ENCODE measurements around the gene GJB5. TPM values are rescaled to one million over a fixed set of nuclear protein-coding genes. Genes with fewer than 3 reads are reported as not detected.

The GJB5 gene
- total RNA-seq, 4 donors from 2014 or later: 1.9 TPM; not detected in 3

GRCh38 chr1:34743775-34744174 lies 11.1 kb upstream of the GJB5 start:
- no peak overlapping the region for H3K4me3 ChIP-seq
- TF ChIP-seq POLR2AphosphoS5 (IDR thresholded peaks at IDR 0.05) (no peak), POLR2A (IDR thresholded peaks at IDR 0.05) (no peak), EP300 (IDR thresholded peaks at IDR 0.05) (no peak), CTCF (IDR thresholded peaks at IDR 0.05) (no peak)
- H3K27ac ChIP-seq: no peak overlapping the region
- H3K4me1 ChIP-seq: peaks cover 0 to 5% (median 0%) of the 10 kb centered on the region in 3 donors
- ATAC-seq: no peak
- no peaks in the 10 kb centered on the region for H3K9me3 ChIP-seq
- peaks cover 54% of the 10 kb centered on the region for H3K27me3 ChIP-seq
- no peaks in the 10 kb centered on the region for H3K36me3 ChIP-seq
- 63 to 84% methylated on average over 2 to 5 of the region's 6 CpGs for WGBS, 2 donors (ENCODE audit: low coverage in 1 of 2)

DNA sequence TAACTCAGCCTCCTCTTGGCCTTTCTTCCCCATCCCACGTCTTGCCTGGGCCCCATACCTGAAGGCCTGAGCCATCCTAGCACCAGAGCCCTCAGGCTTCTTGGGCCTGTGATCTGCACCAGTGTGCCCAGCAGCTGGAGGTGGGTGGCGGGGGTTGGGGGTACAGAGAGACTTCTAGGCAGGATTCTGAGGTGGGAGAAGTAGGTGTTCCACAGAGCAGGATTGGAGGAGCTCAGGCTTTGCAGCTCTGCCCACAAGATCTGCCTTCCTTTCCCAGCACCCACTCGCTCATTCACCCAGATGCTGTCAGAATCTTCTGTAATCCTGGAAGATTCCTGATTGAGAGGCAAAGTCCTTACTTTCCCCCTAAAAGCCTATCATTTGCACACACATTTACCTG lies 10.0 kb upstream of the GJB5 start:
- TF ChIP-seq CTCF (IDR thresholded peaks at IDR 0.05) (no peak), POLR2A (IDR thresholded peaks at IDR 0.05) (no peak), EP300 (IDR thresholded peaks at IDR 0.05) (no peak), POLR2AphosphoS5 (IDR thresholded peaks at IDR 0.05) (no peak)
- H3K36me3 ChIP-seq: no peaks in the 10 kb centered on the region
- WGBS, 2 donors (ENCODE audit: low coverage in 1 of 2): 80 to 90% methylated on average over 1 of the region's 3 CpGs
- no peak overlapping the region for H3K27ac ChIP-seq
- no peak overlapping the region for H3K4me3 ChIP-seq
- H3K4me1 ChIP-seq: peaks cover 0 to 5% (median 0%) of the 10 kb centered on the region in 3 donors
- peaks cover 43% of the 10 kb centered on the region for H3K27me3 ChIP-seq
- ATAC-seq: no peak
- H3K9me3 ChIP-seq: no peaks in the 10 kb centered on the region

DNA sequence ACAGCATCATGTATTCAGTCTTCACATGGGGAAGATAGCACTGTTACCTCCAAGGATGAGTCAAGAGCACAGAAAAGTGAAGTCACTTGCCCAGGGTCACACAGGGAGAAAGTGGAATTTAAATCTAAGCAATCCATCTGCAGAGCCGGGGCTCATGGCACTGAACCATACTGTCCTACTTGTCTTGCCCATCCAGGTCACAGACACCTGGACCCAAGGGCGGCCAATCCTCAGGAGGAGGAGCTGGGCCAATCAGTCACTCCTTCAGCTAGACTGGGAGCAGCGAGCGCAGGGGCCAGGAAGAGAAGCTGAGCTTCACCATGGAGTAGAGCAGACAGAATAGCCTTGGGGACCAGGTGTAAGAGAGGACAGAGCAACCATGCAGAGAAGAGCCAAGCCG lies 9.2 kb upstream of the GJB5 start:
- H3K27ac ChIP-seq: no peak overlapping the region
- no peak for ATAC-seq
- H3K36me3 ChIP-seq: no peaks in the 10 kb centered on the region
- H3K4me1 ChIP-seq: peaks cover 0 to 5% (median 0%) of the 10 kb centered on the region in 3 donors
- H3K4me3 ChIP-seq: no peak overlapping the region
- no CpG with 5 or more reads among the region's 5 CpGs for WGBS, 2 donors (ENCODE audit: low coverage in 1 of 2)
- H3K9me3 ChIP-seq: no peaks in the 10 kb centered on the region
- peaks cover 41% of the 10 kb centered on the region for H3K27me3 ChIP-seq
- TF ChIP-seq CTCF (IDR thresholded peaks at IDR 0.05): no peak
- no peak for TF ChIP-seq POLR2AphosphoS5 (IDR thresholded peaks at IDR 0.05)
- TF ChIP-seq POLR2A (IDR thresholded peaks at IDR 0.05): no peak
- TF ChIP-seq EP300 (IDR thresholded peaks at IDR 0.05): no peak

GRCh38 chr1:34746101-34746500 lies 8.7 kb upstream of the GJB5 start:
- peaks cover 45% of the 10 kb centered on the region for H3K27me3 ChIP-seq
- ATAC-seq: no peak
- H3K4me1 ChIP-seq: peaks cover 0 to 5% (median 0%) of the 10 kb centered on the region in 3 donors
- no peak overlapping the region for H3K4me3 ChIP-seq
- 83% methylated on average over 4 of the region's 4 CpGs; no CpG with 5 or more reads in 1 of the 2 donors for WGBS, 2 donors (ENCODE audit: low coverage in 1 of 2)
- H3K36me3 ChIP-seq: no peaks in the 10 kb centered on the region
- no peak overlapping the region for H3K27ac ChIP-seq
- TF ChIP-seq CTCF (IDR thresholded peaks at IDR 0.05): no peak
- no peak for TF ChIP-seq EP300 (IDR thresholded peaks at IDR 0.05)
- no peak for TF ChIP-seq POLR2AphosphoS5 (IDR thresholded peaks at IDR 0.05)
- TF ChIP-seq POLR2A (IDR thresholded peaks at IDR 0.05): no peak
- no peaks in the 10 kb centered on the region for H3K9me3 ChIP-seq

DNA sequence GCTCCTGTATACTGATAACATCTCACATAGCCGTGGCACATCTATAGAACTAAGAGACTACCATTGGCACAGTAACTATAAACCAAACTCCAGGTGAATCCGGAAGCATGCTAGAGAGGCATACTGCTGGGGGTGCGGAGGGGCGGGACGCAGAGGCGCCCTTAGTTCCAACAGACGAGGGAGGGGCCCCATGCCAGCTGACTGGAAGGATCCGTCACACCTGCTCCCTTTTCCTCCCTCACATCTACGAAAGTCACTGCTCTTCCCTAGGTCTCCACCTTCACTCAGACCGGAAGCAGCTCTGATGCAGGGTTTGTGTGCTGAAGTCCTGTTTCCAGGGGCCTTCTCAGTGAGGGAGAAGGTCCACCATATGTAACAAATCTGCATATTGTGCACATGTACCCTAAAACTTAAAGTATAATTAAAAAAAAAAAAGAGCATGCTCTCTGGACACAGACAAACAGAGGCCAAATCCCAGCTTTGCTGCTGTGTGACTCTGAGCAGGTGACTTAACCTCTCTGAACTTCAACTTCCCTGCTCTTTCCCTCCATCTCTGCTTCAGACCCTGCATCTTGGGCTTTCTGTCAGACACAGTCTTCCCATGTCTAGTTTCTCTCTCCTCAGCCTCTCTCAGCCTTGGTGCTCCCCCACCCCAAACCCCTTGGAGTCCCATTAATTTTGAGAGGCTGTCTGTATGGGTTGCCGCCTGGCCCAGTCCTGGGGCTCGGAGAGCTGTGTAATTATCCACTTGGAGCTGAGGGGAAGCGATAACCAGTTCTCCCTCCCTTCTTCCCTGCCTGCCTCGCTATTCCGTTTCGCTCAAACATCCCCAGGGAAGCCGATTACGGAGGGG lies 7.8 kb upstream of the GJB5 start:
- Histone ChIP-seq H3K9me3 (no peaks in the 10 kb centered on the region), H3K4me1 (peaks cover 0 to 5% (median 0%) of the 10 kb centered on the region in 3 donors), H3K4me3 (no peak overlapping the region), H3K36me3 (no peaks in the 10 kb centered on the region), H3K27ac (no peak overlapping the region), H3K27me3 (peaks cover 46% of the 10 kb centered on the region)
- no peak for ATAC-seq
- WGBS, 2 donors (ENCODE audit: low coverage in 1 of 2): 38 to 44% methylated on average over 8 to 17 of the region's 18 CpGs
- TF ChIP-seq POLR2A (IDR thresholded peaks at IDR 0.05) (no peak), CTCF (IDR thresholded peaks at IDR 0.05) (no peak), EP300 (IDR thresholded peaks at IDR 0.05) (no peak), POLR2AphosphoS5 (IDR thresholded peaks at IDR 0.05) (no peak)
